Frontal cortex (tissue), 1 donor: ENCODE results near the gene MSH3. TPM values are rescaled to one million over a fixed set of nuclear protein-coding genes. Genes with fewer than 3 reads are reported as not detected.

Experiments
- small RNA-seq: library from RNA; depleted of rRNA; stranded (forward); fragments of <200 nt; gene quantifications from one replicate; pipeline ENCODE3, GENCODE V24; 2014
- total RNA-seq: library from RNA; depleted of rRNA; stranded (reverse); fragments of >200 nt; gene quantifications from one replicate; pipeline ENCODE4 v1.2.3, GENCODE V29; 2014

Gene MSH3
- total RNA-seq, 1 donor from 2014 or later = 32.6 TPM

Small RNA genes within 50 kb of the gene (small RNA-seq; reads per million reads assigned to genes)
- gene MTRNR2L2 = not detected

Other genes starting within 250 kb of the MSH3 start
- 36.3 TPM for gene ZFYVE16, start 246.6 kb upstream of the MSH3 start, total RNA-seq
- gene FAM151B, start 166.6 kb upstream of the MSH3 start, total RNA-seq = 38.3 TPM
- gene ANKRD34B, start 84.4 kb upstream of the MSH3 start, total RNA-seq = 0.41 TPM
- 20.4 TPM for gene DHFR, start 331 bp downstream of the MSH3 start, total RNA-seq